HL-60 (cell line): Measurements from ENCODE around the gene SPTB.

Experiments
- CTCF ChIP-seq: IDR thresholded peaks from one replicate; pipeline ENCODE4 v1.5.1; 2011; ENCODE audit warnings: low read length, control low read depth, inconsistent platforms; ENCODE audit not compliant: insufficient read depth
- POLR2AphosphoS5 ChIP-seq: IDR thresholded peaks from 2 replicates; pipeline ENCODE4 v1.6.1; 2012; ENCODE audit warnings: low read depth

GRCh38 chr14:64748995-64749714 lies 130.6 kb downstream of the SPTB start:
- TF ChIP-seq CTCF (no peak), POLR2AphosphoS5 (no peak)
